Measurements from ENCODE around the gene LRMDA.

LRMDA gene

DNA sequence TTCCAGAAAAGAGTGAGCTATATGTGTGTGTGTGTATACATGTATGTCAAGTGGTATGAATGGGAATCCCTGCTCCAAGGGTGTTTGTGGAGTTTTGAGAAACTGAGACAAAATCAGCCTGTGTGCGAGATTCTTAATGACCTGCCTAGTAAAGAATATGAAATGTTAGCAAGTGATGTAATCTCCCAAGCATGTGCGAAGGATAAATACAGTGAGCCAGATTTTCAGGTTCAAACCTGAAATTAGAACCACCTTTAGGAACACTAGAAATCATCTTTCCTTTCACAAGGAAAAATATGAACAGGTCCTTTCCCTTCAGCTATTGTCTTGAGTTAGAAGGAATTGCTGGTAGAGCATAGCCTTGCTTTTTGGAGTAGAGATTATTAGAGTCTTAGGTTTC is 457.6 kb downstream of the LRMDA start:
- DNase-seq, result no peak

DNA sequence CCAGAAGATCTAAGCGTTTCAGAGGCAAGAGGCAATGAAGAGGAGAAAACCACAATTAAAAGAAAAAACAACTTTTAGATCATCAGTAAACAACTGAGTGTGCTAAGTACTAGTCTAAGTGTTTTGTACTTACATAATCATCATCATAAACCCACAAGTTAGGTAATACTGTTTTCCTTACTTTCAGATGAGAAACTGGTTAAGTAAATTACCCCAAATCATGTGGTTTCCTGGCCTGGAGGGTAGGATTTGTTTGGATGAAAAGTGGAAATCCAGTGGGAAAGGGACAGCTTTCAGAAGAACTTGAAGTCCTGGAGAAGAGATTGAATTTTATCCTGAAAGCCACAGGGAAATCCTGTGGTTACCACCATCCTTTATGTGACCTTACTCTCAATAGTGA is 463.3 kb downstream of the LRMDA start:
- no peak for DNase-seq

DNA sequence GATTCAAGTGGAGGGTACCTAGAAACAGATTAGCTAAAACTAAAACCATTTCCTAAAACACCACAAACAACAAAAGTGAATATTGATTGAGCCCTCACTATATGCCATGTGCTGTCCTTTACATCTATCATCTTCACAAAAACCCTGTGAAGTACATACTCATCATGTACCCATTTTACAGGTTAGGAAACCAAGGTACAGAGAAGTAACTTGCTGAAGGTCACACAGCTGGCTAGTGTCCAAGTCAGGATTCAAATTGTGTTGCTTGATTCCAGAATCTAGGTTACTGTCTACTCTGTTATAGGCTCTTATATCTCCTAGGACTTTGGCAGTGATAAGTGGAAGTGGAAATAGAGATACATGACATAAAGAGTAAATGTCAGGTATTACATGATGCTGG is 463.8 kb downstream of the LRMDA start:
- no peak for DNase-seq

DNA sequence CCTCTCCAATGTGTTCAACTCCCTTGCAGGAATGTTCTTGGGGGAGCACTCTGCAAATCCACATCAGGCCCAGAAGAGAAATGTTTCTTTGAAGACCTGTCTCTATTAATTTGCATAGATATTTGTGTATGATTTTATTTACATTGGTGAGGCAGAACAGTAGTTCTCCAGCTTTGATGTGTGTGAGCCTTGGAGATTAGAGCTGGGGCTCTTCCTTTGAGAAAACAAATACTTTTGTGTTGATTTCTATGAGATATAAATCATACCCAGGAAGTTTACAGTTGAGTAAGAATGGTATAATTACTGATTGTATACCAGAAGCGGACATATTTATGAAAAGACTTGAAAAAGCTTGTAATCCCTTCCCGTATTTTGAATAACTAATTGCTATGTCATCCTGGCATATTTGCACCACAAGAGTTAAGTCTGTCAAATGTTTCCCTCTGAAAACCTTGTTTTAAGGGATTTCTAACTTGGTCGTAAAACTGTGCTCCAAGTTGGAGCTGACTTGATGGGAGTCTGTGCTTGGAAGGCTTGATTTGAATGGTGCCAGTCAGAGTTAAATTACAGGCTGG is 468.5 kb downstream of the LRMDA start:
- DNase-seq, result no peak

DNA sequence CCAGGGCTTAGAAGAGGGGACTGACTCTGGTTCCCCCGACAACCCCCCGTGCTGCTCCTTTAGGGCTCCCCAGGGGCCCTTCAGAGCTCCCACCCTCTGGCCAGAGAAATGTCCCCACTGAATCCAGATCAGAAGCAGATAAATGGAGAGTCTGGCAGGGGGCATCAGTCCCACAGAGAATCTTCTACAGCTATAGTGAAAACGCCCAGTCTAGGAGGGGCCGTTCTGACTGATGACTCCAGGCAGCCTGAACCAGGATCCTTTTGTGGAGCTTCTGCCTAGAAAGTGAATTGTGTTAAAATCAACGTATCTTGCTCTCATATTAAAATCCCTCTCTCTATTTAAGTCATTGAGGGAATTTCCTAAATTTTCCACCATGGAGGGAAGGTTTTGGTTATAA is 471.4 kb downstream of the LRMDA start:
- no peak for DNase-seq

DNA sequence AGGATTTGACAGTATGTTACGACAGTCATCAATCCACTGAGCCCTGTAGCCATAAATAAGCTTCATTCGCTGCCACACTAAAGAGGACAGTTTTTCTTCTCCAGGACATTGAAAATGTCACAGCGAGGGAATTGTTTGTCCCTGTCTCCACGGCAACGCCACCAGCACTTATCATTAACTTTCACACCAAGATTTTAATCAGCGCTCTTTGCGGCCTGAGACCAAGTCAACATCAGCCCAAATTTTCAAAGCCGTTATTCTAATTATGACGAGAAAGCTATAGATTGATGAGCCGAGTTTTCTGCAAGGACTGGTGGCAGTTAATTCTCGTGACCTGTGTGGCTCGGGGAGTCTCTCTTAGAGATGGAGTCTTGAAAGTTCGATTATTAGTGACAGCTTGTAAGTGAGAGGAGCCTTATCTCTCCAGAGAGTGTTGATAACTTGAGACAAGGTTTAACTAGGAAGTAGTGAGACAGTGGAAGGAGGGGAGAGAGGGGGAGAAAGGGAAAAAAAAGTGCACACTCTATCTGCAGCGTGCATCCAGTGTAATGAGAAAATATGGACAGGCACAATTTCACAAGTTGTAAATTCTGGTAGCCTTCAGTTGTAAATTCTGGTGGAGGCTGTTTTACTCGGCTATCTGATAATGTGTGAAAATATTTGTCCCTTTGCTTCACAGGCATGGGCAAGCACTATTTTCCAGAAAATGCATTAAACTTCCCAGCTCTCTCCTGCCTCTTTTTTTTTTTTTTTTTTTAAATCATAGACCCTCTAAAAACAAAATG is 473.3 kb downstream of the LRMDA start:
- no peak for DNase-seq

DNA sequence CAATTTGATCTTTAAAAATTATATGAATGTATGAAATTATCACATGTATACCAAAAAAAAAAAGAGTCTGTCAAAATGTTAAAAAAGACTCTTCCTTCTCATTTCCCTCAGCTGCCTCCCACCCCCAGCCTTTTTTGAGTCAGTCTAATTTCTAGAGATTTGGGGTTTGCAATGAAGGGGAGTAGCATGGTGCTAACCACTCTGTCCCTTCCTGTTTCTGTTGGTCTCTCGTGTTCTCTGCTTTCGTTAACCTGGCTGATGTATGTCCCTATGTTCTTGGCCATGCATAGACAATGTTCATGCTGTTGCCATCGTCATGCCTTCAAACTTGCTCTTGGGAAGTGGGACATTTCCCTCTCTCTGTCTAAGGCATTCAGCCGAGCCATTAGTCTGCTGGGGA is 474.1 kb downstream of the LRMDA start:
- DNase-seq, result no peak

DNA sequence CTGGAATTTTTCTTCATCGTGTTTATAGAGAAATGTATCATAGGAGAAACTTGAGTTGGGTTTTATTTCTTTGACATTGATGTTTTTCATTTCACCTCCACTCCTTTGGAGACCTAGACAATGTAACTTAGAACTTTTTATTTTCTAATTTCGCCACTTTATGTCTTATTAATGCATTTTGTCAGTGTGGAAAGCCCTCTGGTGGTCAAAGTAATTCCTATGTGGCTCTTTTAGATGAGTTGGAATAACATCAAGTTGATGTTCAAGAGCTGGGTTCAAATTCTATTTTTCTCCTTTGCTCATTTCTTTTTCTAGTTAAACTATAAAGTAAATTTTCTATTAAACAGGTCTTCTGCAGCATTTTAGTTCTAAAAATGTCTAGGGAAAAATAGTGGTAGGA is 478.6 kb downstream of the LRMDA start:
- DNase-seq, result no peak

DNA sequence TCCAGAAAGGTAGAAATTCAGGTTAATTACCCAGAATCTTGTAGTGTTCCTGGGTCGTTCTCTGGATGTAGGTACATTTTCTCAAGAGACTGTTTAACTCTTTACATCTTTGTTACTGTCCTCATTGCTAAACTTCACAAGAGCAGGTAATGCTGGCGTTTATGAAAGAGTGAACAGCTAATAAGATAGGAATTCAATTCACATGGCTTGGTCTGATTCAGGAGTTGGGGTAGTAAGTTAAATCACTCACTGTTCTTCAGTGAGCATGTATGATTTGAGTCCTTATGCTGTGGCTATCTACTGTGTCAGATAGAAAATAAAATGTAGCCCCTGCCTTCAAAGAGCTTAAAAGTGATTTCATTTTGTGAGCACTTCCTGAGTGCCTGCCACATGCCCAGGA is 480.0 kb downstream of the LRMDA start:
- DNase-seq, result no peak

DNA sequence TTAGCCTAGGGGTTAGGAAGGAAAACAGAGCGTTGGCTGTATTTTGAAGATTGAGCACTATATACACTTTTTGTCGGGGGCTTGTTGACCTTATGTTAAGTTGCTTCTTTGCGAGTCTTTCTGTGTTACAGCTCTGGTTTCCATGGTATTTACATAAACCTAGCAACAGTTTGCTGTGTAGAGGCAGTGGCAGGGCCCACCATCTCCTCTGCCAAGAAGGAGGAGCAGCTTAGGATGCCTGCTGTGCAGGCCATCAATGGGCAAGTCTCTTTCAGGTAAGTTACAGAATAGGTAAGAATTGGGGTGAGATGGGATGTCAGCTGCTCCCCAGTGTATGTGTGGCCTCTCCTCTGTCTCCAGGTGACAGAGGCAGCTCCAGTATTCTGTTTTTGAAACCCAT is 485.5 kb downstream of the LRMDA start:
- DNase-seq, result no peak

DNA sequence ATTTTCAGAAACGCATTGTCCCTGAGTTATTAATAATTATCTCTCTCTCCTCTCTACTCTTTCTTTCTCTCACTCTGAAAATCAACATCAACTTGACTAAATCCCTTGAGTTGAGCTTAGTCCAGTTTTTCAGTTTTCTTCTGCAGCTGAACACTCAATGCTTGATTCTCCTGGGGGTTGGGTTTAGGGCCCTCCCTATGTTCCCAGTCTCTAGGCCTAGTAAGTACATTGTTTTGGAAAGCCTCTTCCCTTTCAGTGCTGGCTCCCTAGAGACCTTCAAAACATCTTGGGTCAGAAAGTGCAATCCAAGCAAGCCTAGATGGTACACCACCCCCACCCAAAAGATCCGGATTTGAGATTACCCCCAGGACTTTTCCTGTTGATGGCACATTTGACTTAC is 488.5 kb downstream of the LRMDA start:
- no peak for DNase-seq

DNA sequence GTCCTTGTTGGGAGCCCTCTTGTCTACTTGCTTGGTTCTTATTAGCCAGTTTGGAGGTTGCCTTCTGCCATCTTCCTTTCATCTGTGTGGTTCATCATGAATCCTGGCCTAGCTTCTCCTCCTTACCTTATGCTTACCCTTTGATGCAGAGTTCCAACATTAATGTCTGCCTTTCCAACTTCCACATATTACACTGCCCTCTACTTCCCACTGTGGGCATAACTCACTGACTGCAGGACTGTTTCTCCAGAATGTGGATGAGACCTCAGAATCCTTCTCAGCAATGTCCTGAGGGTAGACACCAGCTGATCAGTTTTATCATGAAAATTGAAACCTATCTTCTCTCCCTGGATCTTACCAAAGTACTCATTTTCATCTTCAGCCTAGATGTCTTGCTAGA is 491.0 kb downstream of the LRMDA start:
- DNase-seq, result no peak

DNA sequence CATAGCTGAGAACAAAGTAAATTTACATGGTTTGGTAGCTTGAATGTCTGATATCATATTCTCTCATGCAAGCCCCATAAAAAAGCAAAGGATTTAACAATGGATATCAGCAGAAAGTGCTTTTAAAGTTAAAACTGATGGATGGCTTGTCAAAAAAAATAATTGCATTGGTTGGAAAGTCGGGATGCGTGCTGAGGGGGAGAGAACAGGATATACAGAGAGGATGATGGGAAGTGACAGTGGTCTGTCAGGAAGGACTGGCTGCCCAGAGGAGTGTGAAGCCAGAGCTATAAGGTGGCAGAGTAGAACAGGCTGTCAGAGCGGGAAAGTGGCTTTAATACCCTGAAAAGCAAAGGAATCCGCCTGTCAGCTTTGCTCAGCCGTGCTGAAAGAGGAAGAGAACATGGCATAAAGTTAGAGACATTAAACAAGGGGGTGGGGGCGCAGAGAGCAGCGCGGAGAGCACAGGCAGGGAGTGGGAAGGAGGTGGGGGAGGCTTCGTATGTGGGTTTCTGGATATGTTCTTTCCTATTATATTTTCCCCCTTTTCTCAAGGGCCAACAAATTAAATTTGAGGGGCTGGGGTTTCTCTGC is 493.0 kb downstream of the LRMDA start:
- DNase-seq, result no peak

DNA sequence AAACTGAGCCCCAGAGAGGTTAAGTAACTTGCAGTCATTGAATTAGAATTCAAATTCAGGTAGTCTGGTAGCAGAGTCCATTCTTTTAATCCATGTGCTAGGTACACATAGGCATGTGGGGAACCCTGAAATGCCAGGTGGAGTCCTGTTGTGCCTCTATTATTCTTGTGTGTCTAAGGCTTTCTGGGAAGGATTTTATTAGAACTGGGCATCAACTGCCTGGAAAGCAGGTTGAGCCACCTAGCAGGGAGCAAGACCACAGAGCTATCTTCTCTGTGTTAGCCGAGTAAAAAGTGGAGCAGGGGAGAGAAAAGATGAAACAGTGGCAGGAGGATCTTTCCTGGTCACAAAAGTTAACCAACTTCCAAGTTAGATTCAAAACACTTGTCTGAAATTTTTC is 494.6 kb downstream of the LRMDA start:
- no peak for DNase-seq

DNA sequence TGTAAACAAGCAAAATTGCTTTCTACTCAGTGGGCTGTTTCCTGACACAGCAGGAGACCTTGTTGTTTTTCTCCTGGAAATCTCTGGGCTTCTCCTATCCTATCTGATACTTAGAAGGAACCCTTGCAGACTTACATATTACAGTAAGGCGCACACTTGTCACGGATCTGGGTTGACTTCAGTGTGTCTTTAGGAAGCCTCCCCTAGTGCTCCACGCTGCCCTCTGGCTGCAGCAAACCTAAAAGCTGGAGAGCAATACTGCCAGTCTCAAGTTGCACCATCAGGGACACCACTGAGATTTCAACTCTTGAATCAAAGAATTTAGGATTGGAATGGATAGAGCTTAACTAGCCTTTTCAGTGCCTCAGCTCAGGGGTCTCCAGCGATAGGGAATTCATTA is 495.3 kb downstream of the LRMDA start:
- DNase-seq, result no peak

DNA sequence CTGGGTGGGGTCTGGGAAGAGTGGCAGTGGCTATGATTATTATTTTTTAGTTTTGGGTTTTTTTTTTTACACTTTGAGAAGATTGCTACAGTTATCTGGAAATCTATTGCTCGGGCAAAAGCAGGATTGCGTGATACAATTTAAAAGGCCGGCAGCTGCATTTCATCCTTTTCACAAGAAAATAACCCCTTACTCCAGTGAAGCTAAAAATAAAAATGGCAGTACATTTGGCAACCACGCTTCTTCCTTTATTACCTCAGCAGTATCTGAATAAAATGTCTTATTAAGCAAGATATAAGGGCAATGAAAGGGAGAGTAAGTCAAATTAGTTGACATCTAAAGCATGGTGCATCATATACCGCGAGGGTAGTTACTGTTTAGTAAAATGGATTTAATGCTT is 496.8 kb downstream of the LRMDA start:
- DNase-seq, result no peak

DNA sequence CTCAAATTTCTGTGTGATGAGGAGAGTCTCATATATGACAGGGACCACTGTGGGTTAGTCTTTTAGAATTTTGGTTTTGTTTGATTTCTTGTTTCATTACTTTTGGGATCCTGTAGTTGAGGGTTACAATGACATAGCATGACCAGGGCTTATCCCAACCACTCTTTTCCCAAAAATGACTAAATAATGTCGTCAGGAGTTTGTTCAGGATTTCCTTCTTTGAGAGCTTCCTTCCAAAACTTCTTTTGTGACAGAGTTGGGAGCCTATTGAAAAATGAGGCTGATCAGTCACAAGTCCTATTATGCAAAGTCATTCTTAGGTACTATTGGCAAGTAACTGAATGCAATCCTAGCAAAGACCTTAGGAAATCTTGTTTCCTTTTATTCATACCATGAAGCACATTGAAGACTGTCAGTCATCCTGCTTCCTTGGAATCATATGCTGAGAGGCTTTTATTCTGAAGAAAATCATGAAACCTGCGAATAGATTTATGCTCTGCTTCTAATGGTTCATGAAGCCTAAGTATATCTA is 498.3 kb downstream of the LRMDA start:
- DNase-seq, result no peak

DNA sequence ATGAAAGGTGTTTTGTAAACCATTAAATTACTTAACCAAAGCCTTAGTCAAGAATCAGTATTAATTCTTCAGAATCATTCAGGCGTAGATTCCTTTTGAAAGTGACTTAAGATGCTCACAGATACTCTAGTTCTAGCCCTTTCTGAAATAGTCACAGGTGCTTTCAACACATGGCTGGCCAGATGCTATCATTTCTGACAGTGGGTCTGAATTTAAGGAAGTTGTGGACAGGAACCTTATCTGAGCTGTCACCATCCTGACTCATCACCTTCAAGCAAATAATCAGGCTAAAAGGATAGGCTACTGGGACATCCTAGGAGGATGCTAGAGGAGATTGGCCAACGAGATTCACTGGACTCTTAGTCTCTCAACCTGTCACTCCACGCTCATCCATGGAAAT is 501.5 kb downstream of the LRMDA start:
- no peak for DNase-seq

DNA sequence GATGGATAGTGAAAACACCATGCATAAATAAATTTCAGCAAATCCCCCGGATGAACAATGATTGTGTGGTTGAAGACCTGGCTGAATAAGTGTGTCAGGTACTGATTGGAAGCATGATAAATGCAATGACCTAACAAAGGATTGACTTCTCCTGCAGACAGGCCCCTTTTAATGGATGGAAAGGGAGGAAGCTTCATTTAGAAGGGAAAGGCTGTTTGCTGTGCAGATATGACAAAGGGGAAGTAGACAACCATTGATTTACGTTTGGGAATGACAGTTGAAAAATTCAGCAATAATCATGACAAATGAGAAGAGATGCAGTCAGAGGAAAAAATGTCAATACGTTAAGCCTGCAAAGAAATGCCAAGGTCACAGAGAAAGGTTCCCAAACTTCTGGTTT is 503.8 kb downstream of the LRMDA start:
- no peak for DNase-seq

DNA sequence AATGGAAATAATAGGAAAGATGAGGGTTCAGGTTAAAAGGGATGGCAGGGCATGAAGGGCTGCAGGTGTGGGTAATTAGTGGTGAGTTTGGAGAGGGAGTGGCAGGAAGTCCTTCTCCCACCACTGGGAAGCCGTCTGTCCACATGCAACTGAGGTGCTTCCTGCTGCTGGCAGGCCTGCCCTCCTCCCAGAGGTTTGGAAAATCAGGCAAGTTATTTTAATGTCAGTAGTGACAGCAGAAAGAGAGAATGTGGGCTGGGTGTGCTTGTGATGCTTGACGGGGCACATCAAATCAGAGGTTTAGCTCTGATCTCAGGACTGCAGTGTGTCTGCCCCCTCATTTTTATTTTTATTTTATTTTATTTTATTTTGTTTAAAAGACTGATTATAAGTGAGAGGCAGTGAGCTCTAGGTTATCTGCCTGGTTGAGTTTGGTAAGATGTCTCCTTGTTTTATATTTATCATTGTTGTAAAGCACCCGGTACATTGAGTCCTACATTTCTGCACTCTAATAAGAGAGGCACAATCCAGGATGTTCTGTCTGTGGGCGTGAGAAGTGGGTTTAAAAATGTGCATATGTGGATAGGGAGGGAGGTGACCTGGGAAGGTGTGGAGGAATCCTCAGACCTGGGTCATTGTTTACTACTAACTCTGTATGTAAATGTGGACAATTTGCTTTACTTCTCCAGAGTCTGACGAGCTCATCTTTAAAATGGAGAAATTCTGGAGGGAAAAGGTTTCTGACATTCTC is 504.4 kb downstream of the LRMDA start:
- no peak for DNase-seq

DNA sequence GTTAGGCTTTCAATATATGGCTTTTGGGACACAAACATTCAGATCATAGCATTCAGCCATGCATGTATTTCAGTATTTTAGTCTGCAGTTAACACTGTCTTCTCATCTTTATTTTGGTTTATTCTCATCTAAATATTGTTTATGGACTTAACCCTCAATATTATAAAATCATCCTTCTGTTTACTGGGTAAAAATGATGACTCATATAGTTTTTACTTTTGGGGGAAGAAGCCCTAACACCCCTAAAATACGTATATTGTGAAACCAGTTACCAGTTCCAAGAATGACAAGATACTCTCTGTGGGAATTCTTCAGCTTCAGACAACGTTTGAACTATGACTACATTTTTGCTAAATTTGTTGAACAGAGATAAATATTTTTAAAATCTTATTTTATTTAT is 505.4 kb downstream of the LRMDA start:
- DNase-seq, result no peak

DNA sequence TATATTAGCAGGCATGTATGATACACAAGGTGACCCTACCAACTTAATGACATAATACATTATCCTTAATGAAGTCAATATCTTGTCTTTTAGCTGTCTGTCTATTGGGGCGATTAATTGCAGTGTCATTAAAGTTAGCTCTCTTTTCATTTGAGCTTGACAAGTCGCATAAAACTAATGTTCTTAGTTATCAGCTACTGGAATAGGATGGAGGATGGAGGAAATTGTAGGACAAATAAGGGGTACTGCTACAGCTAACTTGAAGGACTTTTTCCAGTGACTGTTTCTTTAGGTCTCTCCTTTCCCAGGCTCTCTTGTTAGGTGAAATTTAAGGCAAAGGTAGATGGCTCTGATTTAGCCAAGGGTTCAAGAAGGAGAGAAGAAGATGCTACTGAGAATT is 506.4 kb downstream of the LRMDA start:
- no peak for DNase-seq

DNA sequence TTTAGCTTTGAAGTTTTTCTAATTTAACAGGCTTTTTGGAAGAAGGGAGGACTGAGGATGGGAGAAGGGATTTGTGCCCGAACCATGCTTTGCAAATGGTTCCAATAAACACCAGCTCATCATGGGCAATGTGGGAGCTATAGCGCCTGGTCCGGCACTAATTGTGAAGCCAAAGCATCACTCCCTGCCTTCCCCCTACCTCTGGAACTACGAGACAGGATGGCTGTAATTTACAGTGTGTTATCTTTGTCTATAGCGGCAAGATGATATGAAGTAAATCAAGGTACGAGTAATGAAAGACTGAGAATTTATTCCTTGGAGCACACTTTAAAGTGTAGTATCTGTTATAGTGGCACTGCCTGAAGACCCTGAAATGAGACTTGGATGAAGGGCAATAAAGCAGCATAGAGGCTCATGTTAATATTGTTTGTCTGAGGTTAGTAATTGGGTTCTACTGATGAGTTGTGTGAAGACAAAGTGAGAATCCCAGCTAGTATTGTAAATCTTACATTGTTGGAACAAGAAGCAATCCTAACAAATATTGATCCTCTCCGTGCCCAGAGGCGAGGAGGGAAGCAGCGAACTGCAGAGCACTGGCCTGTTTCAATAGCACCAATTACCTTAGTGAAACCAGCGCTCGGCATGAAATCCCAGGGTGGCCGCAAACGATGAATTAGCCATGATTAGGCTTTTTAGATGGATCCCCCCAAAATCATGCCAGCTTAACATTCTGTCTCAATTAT is 507.1 kb downstream of the LRMDA start:
- no peak for DNase-seq

Measured in GOT3 (cell line).